Cardiac muscle cell (in vitro differentiated cells and primary cell): Measurements from ENCODE around the gene NTRK2. TPM values are rescaled to one million over a fixed set of nuclear protein-coding genes. Genes with fewer than 3 reads are reported as not detected.
"Not testable (repeated sequence)": the region's sequence is repeated elsewhere in the genome, so short reads cannot be mapped to it uniquely, and the experiment has no call there.

Source experiments
- DNase-seq, 2 donors: peaks; one replicate each; pipeline versions ENCODE4 v3.0.0 to v3.0.0-alpha.2; 2010 to 2017; ENCODE audit warnings: low read depth in 1 of 2, low spot score in 1 of 2
- H3K27ac ChIP-seq: fragments of 200-600 bp; sonication (generic); 2 replicates; pipeline ENCODE4 v1.5.1; 2016
- H3K27me3 ChIP-seq: fragments of 200-600 bp; sonication (generic); 2 replicates; pipeline ENCODE4 v1.6.0; 2016; ENCODE audit warnings: control low read depth
- H3K36me3 ChIP-seq: fragments of 200-600 bp; sonication (generic); 2 replicates; pipeline ENCODE4 v1.5.1; 2016; ENCODE audit warnings: control low read depth
- H3K4me1 ChIP-seq: fragments of 200-600 bp; sonication (generic); 2 replicates; pipeline ENCODE4 v1.8.1; 2017; ENCODE audit warnings: low read depth, mild to moderate bottlenecking, mixed run types
- H3K4me3 ChIP-seq: fragments of 200-600 bp; sonication (generic); 2 replicates; pipeline ENCODE4 v1.5.1; 2016; ENCODE audit warnings: mild to moderate bottlenecking
- H3K9me3 ChIP-seq: fragments of 200-600 bp; sonication (generic); 2 replicates; pipeline ENCODE4 v1.5.1; 2017; ENCODE audit warnings: low read depth, mild to moderate bottlenecking, control low read depth
- CTCF ChIP-seq: IDR thresholded peaks from 2 replicates; pipeline ENCODE4 v1.5.1; 2012; ENCODE audit warnings: low read depth, mild to moderate bottlenecking, low read length
- polyA plus RNA-seq: library from polyadenylated mRNA; unstranded; fragments of >200 nt; fragmentation: Nextera tagmentation; extraction: Ambion mirVana; gene quantifications from 2 replicates; pipeline ENCODE4 v1.2.1, GENCODE V29; 2016
- total RNA-seq: library from RNA; depleted of rRNA; stranded (reverse); fragments of >200 nt; gene quantifications from 2 replicates; pipeline ENCODE4 v1.2.3, GENCODE V29; 2016

The NTRK2 gene
- total and polyA plus RNA-seq, 2 experiments from 2014 or later, result 1.3 TPM

- H3K4me3 ChIP-seq, result no peak overlapping the region
- peaks cover 13% of the 10 kb centered on the region for H3K4me1 ChIP-seq
- no peak for DNase-seq
- H3K27ac ChIP-seq, result no peak overlapping the region
- peaks cover 21% of the 10 kb centered on the region for H3K27me3 ChIP-seq
- H3K9me3 ChIP-seq, result no peaks in the 10 kb centered on the region
- TF ChIP-seq CTCF, result no peak
- no peaks in the 10 kb centered on the region for H3K36me3 ChIP-seq
Observed at GRCh38 chr9:84891924-84892323, 222.4 kb downstream of the NTRK2 start.

GRCh38 chr9:84893419-84894128 lies 224.0 kb downstream of the NTRK2 start:
- H3K4me3 ChIP-seq, result no peak overlapping the region
- H3K27ac ChIP-seq, result no peak overlapping the region
- TF ChIP-seq CTCF, result no peak
- DNase-seq, result peak in 1 of 2 donors; percentile 76
- H3K4me1 ChIP-seq, result peaks cover 13% of the 10 kb centered on the region
- H3K36me3 ChIP-seq, result no peaks in the 10 kb centered on the region
- no peaks in the 10 kb centered on the region for H3K9me3 ChIP-seq
- peaks cover 21% of the 10 kb centered on the region for H3K27me3 ChIP-seq

GRCh38 chr9:84894859-84895258 lies 225.3 kb downstream of the NTRK2 start:
- no peak overlapping the region for H3K4me3 ChIP-seq
- TF ChIP-seq CTCF, result no peak
- peaks cover 13% of the 10 kb centered on the region for H3K4me1 ChIP-seq
- no peaks in the 10 kb centered on the region for H3K9me3 ChIP-seq
- no peaks in the 10 kb centered on the region for H3K36me3 ChIP-seq
- no peak overlapping the region for H3K27ac ChIP-seq
- H3K27me3 ChIP-seq, result peaks cover 26% of the 10 kb centered on the region
- DNase-seq, result no peak

- Histone ChIP-seq H3K27me3 (peaks cover 24% of the 10 kb centered on the region), H3K9me3 (no peaks in the 10 kb centered on the region), H3K4me1 (peaks cover 13% of the 10 kb centered on the region), H3K36me3 (no peaks in the 10 kb centered on the region), H3K4me3 (no peak overlapping the region), H3K27ac (no peak overlapping the region)
- DNase-seq, result no peak
- no peak for TF ChIP-seq CTCF
Observed at GRCh38 chr9:84897362-84898094, 228.0 kb downstream of the NTRK2 start.

GRCh38 chr9:84898188-84898587 lies 228.7 kb downstream of the NTRK2 start:
- Histone ChIP-seq H3K4me3 (no peak overlapping the region), H3K9me3 (no peaks in the 10 kb centered on the region), H3K27ac (no peak overlapping the region), H3K4me1 (peaks cover 10% of the 10 kb centered on the region), H3K36me3 (no peaks in the 10 kb centered on the region), H3K27me3 (peaks cover 24% of the 10 kb centered on the region)
- TF ChIP-seq CTCF, result no peak
- no peak for DNase-seq

- DNase-seq, H3K9me3 ChIP-seq, H3K4me3 ChIP-seq, H3K36me3 ChIP-seq, H3K27ac ChIP-seq, H3K4me1 ChIP-seq: not testable (repeated sequence)
- H3K27me3 ChIP-seq, result peaks cover 24% of the 10 kb centered on the region
Observed at GRCh38 chr9:84898618-84899017, 229.1 kb downstream of the NTRK2 start.
